OCI-LY7 (cell line): Measurements from ENCODE around the gene HMX3. TPM values are rescaled to one million over a fixed set of nuclear protein-coding genes. Genes with fewer than 3 reads are reported as not detected.

Experiments used
- BruUV-seq: library from RNA; stranded (reverse); fragments of 400-500 nt; replicated peaks from 2 replicates; lab custom pipeline; 2021; lab: Mats Ljungman, UMichigan
- CTCF ChIA-PET: fragments of 300-600 bp; sonication (Branson Sonifier 250); formaldehyde crosslinking; loops from one replicate; lab custom pipeline; 2022; ENCODE audit warnings: antibody characterized with exemption; ENCODE audit not compliant: unreplicated experiment; lab: Charles Lee
- POLR2A ChIA-PET: fragments of 300-600 bp; sonication (Branson Sonifier 250); formaldehyde crosslinking; loops from one replicate; lab custom pipeline; 2022; ENCODE audit warnings: antibody characterized with exemption; lab: Charles Lee
- DNase-seq: peaks from one replicate; pipeline ENCODE4 v3.0.0-alpha.2; 2015; ENCODE audit warnings: low spot score
- H2AFZ ChIP-seq: fragments of 200-600 bp; sonication (generic), shearing (Covaris generic); 2 replicates; pipeline ENCODE4 v1.6.1; 2014; ENCODE audit warnings: mild to moderate bottlenecking, antibody characterized with exemption, low read length, moderate library complexity
- H3K27ac ChIP-seq: fragments of 200-600 bp; sonication (generic); 2 replicates; pipeline ENCODE4 v1.5.1; 2014; ENCODE audit warnings: mixed run types, low read depth, mild to moderate bottlenecking, moderate library complexity, low read length, inconsistent platforms; ENCODE audit not compliant: poor library complexity, severe bottlenecking
- H3K36me3 ChIP-seq: fragments of 200-600 bp; sonication (generic); 2 replicates; pipeline ENCODE4 v1.6.1; 2014; ENCODE audit warnings: mild to moderate bottlenecking, antibody characterized with exemption, low read length, moderate library complexity, mixed read lengths; ENCODE audit not compliant: insufficient read depth
- H3K4me1 ChIP-seq: fragments of 200-600 bp; sonication (generic); 2 replicates; pipeline ENCODE4 v1.5.1; 2014; ENCODE audit warnings: mild to moderate bottlenecking, low read length; ENCODE audit not compliant: insufficient read depth, poor library complexity, severe bottlenecking
- H3K4me2 ChIP-seq: fragments of 200-600 bp; sonication (generic); 2 replicates; pipeline ENCODE4 v1.6.1; 2014; ENCODE audit warnings: mild to moderate bottlenecking, low read length
- H3K4me3 ChIP-seq: fragments of 200-600 bp; sonication (generic); 2 replicates; pipeline ENCODE4 v1.5.1; 2014; ENCODE audit warnings: mild to moderate bottlenecking, low read depth, low read length; ENCODE audit not compliant: poor library complexity, severe bottlenecking
- H3K79me2 ChIP-seq: fragments of 200-600 bp; sonication (generic); 2 replicates; pipeline ENCODE4 v1.6.1; 2016; ENCODE audit warnings: low read depth, mild to moderate bottlenecking, low read length, moderate library complexity, mixed read lengths; ENCODE audit not compliant: insufficient read depth
- H3K9me2 ChIP-seq: fragments of 200-600 bp; sonication (generic); 2 replicates; pipeline ENCODE4 v1.6.1; 2016; ENCODE audit warnings: mild to moderate bottlenecking, low read length, mixed read lengths; ENCODE audit not compliant: insufficient read depth
- H3K9me3 ChIP-seq: fragments of 200-600 bp; sonication (generic); 2 replicates; pipeline ENCODE4 v1.6.1; 2014; ENCODE audit warnings: mild to moderate bottlenecking, mixed run types, low read length, mixed read lengths
- H4K20me1 ChIP-seq: fragments of 200-600 bp; sonication (generic); 2 replicates; pipeline ENCODE4 v1.6.1; 2014; ENCODE audit warnings: mild to moderate bottlenecking, antibody characterized with exemption, low read length, moderate library complexity, mixed read lengths; ENCODE audit not compliant: insufficient read depth
- EZH2phosphoT487 ChIP-seq: fragments of 200-600 bp; sonication (generic); IDR thresholded peaks from 2 replicates; pipeline ENCODE4 v1.6.1; 2018; ENCODE audit warnings: low read depth, borderline replicate concordance, mild to moderate bottlenecking, mixed run types, antibody characterized with exemption, low read length, moderate library complexity, mixed read lengths
- intact Hi-C: fragments of 100-400 bp; cut with micrococcal nuclease; formaldehyde crosslinking; loops from one replicate; pipeline ENCODE4 v1.10.0; 2022; ENCODE audit not compliant: unreplicated experiment
- total RNA-seq, 2 experiments: library from RNA; depleted of rRNA in 1 of 2; stranded (reverse); fragments of >200 nt in 1 of 2; shearing (Covaris generic) in 1 of 2; gene quantifications; 2 replicates each; pipeline ENCODE4 v1.2.3, GENCODE V29; 2014 to 2022
- TF ChIP-seq, protein P1 (sequence below): fragments of 200-600 bp; sonication (generic); conservative IDR thresholded peaks from 2 replicates; pipeline ENCODE4 v1.5.1; 2014; ENCODE audit warnings: mild to moderate bottlenecking, antibody characterized with exemption, low read length, moderate library complexity, mixed read lengths

The HMX3 gene
- total RNA-seq, 2 experiments from 2014 or later, result 0.44 TPM; not detected in 1

DNA sequence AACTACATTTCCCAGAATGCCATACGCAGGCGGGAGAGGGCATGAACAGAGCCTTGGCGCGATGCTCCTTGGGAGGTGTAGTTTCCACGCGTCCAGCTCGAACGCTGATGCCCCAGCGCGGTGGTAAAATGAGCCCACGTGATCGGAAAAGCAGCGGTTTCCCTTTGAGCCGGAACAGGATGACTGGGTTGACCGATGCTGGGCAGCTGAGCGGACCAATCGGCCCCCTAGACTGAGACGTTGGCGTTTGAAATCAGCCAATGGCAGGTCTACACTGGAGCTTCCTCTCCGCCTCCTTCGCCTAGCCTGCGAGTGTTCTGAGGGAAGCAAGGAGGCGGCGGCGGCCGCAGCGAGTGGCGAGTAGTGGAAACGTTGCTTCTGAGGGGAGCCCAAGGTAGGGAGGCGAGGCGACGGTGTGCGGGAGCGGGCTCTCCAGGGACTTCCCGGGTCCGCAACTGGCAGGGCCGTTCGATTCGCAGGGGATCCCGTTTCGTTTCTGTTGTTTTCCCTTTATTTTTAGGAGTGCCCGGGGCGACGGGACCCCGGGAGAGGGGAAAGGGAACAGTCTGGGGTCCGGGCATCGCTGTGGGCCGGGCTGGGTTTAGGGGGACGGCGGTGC, 18.4 kb downstream of the HMX3 start, which contains the start of gene BUB3:
TSS of gene BUB3 (plus strand) at position 311 of the 619 bp plus-strand sequence. CDS start 516 bp downstream, outside the sequence.
- H3K9me3 ChIP-seq, result no peaks in the 10 kb centered on the region
- peaks cover 46% of the 10 kb centered on the region for H3K36me3 ChIP-seq
- no peak for TF ChIP-seq EZH2phosphoT487
- TF ChIP-seq, protein P1, sequence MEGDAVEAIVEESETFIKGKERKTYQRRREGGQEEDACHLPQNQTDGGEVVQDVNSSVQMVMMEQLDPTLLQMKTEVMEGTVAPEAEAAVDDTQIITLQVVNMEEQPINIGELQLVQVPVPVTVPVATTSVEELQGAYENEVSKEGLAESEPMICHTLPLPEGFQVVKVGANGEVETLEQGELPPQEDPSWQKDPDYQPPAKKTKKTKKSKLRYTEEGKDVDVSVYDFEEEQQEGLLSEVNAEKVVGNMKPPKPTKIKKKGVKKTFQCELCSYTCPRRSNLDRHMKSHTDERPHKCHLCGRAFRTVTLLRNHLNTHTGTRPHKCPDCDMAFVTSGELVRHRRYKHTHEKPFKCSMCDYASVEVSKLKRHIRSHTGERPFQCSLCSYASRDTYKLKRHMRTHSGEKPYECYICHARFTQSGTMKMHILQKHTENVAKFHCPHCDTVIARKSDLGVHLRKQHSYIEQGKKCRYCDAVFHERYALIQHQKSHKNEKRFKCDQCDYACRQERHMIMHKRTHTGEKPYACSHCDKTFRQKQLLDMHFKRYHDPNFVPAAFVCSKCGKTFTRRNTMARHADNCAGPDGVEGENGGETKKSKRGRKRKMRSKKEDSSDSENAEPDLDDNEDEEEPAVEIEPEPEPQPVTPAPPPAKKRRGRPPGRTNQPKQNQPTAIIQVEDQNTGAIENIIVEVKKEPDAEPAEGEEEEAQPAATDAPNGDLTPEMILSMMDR, result no peak
- peak within 1 kb of the TSS; percentile 83 for H3K27ac ChIP-seq
- H3K4me3 ChIP-seq, result peak within 1 kb of the TSS; percentile 92
- H3K9me2 ChIP-seq, result no peaks in the 10 kb centered on the region
- BruUV-seq, result no TSS peak
- CTCF ChIA-PET, result no interaction called here
- POLR2A ChIA-PET, result interaction anchor here (0.6 to 1.2 kb wide), 10 partner anchors 9 to 421 kb away, joined by 3 to 10 read pairs (median 4); no protein-coding TSS in a partner anchor
- peaks cover 53% of the 10 kb centered on the region for H3K4me1 ChIP-seq
- intact Hi-C loops, result loop anchor here (2.0 to 10.0 kb wide), 3 partner anchors 145 to 779 kb away; partner anchors contain the start of genes ACADSB, IKZF5 and PLEKHA1
- H4K20me1 ChIP-seq, result peaks cover 34% of the 10 kb centered on the region
- H3K79me2 ChIP-seq, result peaks cover 49% of the 10 kb centered on the region
- peak within 1 kb of the TSS; percentile 89 for H2AFZ ChIP-seq
- DNase-seq, result peak; percentile 99
- H3K4me2 ChIP-seq, result peak within 1 kb of the TSS; percentile 72

DNA sequence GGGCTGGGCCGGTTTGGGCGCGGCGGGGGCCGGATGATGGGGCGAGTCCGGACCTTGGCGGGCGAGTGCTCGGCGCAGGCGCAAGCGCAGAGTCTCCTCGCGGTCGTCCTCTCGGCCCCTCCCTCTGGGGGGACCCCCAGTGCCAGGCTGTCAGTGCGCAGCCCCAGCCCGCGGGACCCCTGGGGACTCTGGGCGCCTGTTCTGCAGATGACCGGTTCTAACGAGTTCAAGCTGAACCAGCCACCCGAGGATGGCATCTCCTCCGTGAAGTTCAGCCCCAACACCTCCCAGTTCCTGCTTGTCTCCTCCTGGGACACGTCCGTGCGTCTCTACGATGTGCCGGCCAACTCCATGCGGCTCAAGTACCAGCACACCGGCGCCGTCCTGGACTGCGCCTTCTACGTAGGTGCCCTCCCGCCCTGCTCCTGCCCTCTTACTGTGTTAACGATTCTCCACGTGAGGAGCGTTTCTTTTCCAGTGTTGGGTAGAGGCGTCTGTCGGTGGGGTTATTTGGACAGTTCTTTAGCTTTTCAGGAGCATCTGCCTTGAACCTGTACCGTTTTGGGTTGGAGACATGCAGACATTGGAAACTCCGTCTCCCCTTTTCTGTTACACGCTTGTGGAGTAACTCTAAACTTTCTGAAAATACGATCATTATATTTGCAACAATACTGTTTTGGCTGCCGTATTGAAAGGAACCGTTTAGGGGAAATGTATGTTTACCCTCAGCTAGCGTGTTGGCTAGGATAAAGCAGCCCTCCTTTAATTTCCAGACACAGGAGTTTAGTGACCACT, 19.1 kb downstream of the HMX3 start:
- H3K9me2 ChIP-seq, result no peaks in the 10 kb centered on the region
- TF ChIP-seq, protein P1, result no peak
- TF ChIP-seq EZH2phosphoT487, result no peak
- peak; percentile 69 for DNase-seq

More for the DNA sequence above, 19.1 kb downstream of the HMX3 start:
- Histone ChIP-seq H3K79me2 (peaks cover 56% of the 10 kb centered on the region), H2AFZ (peak overlapping the region; percentile 54; the same call in 1 of the 2 replicates), H3K4me1 (peaks cover 60% of the 10 kb centered on the region), H3K27ac (peak overlapping the region; percentile 83), H3K36me3 (peaks cover 53% of the 10 kb centered on the region), H3K4me3 (peak overlapping the region; percentile 92), H3K9me3 (no peaks in the 10 kb centered on the region), H4K20me1 (peaks cover 41% of the 10 kb centered on the region), H3K4me2 (peak overlapping the region; percentile 72)
- ChIA-PET CTCF (no interaction called here), POLR2A (interaction anchor here (1.1 to 1.3 kb wide), 2 partner anchors 10 to 20 kb away, joined by 3 to 5 read pairs; no protein-coding TSS in a partner anchor)
- BruUV-seq, result no TSS peak
- intact Hi-C loops, result loop anchor here (2.0 to 10.0 kb wide), 3 partner anchors 146 to 780 kb away; partner anchors contain the start of genes ACADSB, IKZF5 and PLEKHA1
